ENCODE results near the gene MRPL39. TPM values are rescaled to one million over a fixed set of nuclear protein-coding genes. Genes with fewer than 3 reads are reported as not detected.

Gene MRPL39
- 40.7 and 50.5 TPM in 2 replicates for total RNA-seq (2014; rRNA removed; shearing (Covaris generic))
- 120 and 132 TPM in 2 replicates for polyA plus RNA-seq (2016; fragmentation: Nextera tagmentation; extraction: Ambion mirVana)
- long read RNA-seq, transcript MRPL39-202 (10 exons, 1,110 nt): major isoform, 53 of 62 reads
- long read RNA-seq, partial matches to known transcripts: 1 of 62 reads
- long read RNA-seq, other reads (novel, unspliced or antisense): 8 of 62 reads

DNA sequence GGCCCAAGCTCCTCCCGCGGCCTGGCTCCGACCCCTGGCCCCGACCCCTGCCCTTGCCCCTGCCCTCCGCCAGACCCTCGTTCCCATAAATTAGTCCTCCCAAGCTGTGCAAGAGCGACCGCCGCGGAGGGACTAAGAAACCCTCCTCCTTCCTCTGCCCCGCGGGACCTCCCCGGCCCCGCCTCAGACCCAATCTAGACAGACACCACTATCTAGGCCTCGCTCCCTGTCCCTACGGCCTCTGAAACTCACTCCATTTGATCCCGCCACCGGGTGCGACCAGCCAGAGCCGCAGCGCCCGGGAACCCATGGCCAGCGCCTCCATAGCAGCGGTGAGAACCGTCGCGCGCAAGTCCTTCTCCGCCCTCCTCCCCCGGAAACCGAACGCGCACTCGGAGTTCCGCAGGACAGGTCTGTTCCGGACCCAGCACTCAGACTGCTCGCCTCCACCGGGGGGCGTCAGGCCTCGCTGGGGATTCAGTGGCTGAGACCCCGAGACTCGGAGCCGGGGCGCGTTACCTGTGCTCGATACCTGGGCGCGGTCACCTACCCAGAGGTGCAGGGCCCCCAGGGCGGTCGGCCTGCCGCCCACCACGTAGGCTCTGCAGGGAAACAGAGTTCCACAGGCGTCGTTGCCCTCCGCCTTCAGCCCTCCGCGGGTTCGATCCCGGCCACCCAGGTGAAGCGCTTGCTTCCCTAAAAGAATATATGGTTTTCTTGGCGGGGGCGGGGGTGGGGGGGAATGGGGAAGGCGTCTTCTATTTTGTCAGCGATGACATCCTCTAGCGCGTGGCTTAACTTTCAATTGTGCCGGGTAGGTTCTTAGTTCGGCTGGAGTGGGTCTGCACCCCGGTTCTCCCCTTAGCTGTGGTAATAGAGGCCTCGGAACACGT, at the start of gene MRPL39:
Gene MRPL39 (minus strand): TSS at position 331 of the 893 bp plus-strand sequence. CDS start 6 bp downstream, at position 325.
- H3K4me3 Mint-ChIP-seq: peak within 1 kb of the TSS; percentile 93
- H3K27me3 ChIP-seq (ENCODE audit: insufficient read depth): no peaks in the 10 kb centered on the region
- TF ChIP-seq, protein P1, sequence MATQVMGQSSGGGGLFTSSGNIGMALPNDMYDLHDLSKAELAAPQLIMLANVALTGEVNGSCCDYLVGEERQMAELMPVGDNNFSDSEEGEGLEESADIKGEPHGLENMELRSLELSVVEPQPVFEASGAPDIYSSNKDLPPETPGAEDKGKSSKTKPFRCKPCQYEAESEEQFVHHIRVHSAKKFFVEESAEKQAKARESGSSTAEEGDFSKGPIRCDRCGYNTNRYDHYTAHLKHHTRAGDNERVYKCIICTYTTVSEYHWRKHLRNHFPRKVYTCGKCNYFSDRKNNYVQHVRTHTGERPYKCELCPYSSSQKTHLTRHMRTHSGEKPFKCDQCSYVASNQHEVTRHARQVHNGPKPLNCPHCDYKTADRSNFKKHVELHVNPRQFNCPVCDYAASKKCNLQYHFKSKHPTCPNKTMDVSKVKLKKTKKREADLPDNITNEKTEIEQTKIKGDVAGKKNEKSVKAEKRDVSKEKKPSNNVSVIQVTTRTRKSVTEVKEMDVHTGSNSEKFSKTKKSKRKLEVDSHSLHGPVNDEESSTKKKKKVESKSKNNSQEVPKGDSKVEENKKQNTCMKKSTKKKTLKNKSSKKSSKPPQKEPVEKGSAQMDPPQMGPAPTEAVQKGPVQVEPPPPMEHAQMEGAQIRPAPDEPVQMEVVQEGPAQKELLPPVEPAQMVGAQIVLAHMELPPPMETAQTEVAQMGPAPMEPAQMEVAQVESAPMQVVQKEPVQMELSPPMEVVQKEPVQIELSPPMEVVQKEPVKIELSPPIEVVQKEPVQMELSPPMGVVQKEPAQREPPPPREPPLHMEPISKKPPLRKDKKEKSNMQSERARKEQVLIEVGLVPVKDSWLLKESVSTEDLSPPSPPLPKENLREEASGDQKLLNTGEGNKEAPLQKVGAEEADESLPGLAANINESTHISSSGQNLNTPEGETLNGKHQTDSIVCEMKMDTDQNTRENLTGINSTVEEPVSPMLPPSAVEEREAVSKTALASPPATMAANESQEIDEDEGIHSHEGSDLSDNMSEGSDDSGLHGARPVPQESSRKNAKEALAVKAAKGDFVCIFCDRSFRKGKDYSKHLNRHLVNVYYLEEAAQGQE (IDR thresholded peaks at IDR 0.05; ENCODE audit: unreplicated experiment): peak; percentile 17
- TF ChIP-seq, protein P2, sequence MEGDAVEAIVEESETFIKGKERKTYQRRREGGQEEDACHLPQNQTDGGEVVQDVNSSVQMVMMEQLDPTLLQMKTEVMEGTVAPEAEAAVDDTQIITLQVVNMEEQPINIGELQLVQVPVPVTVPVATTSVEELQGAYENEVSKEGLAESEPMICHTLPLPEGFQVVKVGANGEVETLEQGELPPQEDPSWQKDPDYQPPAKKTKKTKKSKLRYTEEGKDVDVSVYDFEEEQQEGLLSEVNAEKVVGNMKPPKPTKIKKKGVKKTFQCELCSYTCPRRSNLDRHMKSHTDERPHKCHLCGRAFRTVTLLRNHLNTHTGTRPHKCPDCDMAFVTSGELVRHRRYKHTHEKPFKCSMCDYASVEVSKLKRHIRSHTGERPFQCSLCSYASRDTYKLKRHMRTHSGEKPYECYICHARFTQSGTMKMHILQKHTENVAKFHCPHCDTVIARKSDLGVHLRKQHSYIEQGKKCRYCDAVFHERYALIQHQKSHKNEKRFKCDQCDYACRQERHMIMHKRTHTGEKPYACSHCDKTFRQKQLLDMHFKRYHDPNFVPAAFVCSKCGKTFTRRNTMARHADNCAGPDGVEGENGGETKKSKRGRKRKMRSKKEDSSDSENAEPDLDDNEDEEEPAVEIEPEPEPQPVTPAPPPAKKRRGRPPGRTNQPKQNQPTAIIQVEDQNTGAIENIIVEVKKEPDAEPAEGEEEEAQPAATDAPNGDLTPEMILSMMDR (conservative IDR thresholded peaks at IDR 0.05; ENCODE audit: low read depth in 2 of 2): peak; percentile 48 to 76
- no peak for TF ChIP-seq ZNF331 (CRISPR knock-in tag; IDR thresholded peaks at IDR 0.05; ENCODE audit: low read depth)
- no peak for TF ChIP-seq STAT1 (IDR thresholded peaks at IDR 0.05; ENCODE audit: unreplicated experiment)
- TF ChIP-seq CREB1 (CRISPR knock-in tag; IDR thresholded peaks at IDR 0.05; ENCODE audit: low read depth): peak; percentile 75
- no peak for TF ChIP-seq NANOG (IDR thresholded peaks at IDR 0.05; ENCODE audit: borderline replicate concordance)
- peak; percentile 88 for TF ChIP-seq POLR2AphosphoS5 (IDR thresholded peaks at IDR 0.05; ENCODE audit: low read depth)
- TF ChIP-seq, protein P3, sequence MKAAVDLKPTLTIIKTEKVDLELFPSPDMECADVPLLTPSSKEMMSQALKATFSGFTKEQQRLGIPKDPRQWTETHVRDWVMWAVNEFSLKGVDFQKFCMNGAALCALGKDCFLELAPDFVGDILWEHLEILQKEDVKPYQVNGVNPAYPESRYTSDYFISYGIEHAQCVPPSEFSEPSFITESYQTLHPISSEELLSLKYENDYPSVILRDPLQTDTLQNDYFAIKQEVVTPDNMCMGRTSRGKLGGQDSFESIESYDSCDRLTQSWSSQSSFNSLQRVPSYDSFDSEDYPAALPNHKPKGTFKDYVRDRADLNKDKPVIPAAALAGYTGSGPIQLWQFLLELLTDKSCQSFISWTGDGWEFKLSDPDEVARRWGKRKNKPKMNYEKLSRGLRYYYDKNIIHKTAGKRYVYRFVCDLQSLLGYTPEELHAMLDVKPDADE (IDR thresholded peaks at IDR 0.05): peak; percentile 63; the same call in 1 of the 2 replicates
- TF ChIP-seq JUNB (IDR thresholded peaks at IDR 0.05; ENCODE audit: unreplicated experiment): no peak
- H3K4me1 Mint-ChIP-seq: peaks cover 5% of the 10 kb centered on the region; the same call in 2 of the 3 replicates
- H3K27ac Mint-ChIP-seq: peak within 1 kb of the TSS; percentile 100
- H3K9me2 ChIP-seq (ENCODE audit: insufficient read depth): no peaks in the 10 kb centered on the region
- H3K4me1 ChIP-seq (ENCODE audit: insufficient read depth): no peaks in the 10 kb centered on the region
- H3K27ac ChIP-seq (ENCODE audit: low read depth): peak within 1 kb of the TSS; percentile 91
- peaks cover 26% of the 10 kb centered on the region for H3K79me2 ChIP-seq (replicated peaks; ENCODE audit: insufficient read depth)
- ATAC-seq (peak; percentile 96), DNase-seq (ENCODE audit: low spot score) (peak; percentile 97)
- H4K20me1 ChIP-seq (replicated peaks; ENCODE audit: insufficient read depth): 0 out of 2 replicates have a peak, but pooled peaks cover 4% of the 10 kb centered on the region
- peaks cover 22% of the 10 kb centered on the region for H3K36me3 ChIP-seq (ENCODE audit: insufficient read depth)
- peak within 1 kb of the TSS; percentile 96 for H2AFZ ChIP-seq
- no peaks in the 10 kb centered on the region for H3K27me3 Mint-ChIP-seq (ENCODE audit: insufficient read depth, low read depth, poor library complexity)
- peaks cover 27% of the 10 kb centered on the region for H3K36me3 Mint-ChIP-seq (ENCODE audit: low read depth)
- no peaks in the 10 kb centered on the region for H3K9me3 Mint-ChIP-seq
- peak within 1 kb of the TSS; percentile 99 for H3K4me2 ChIP-seq
- H3K4me3 ChIP-seq: peak within 1 kb of the TSS; percentile 77
- no peaks in the 10 kb centered on the region for H3F3A ChIP-seq (replicated peaks; ENCODE audit: low read depth)

Measured in GM23338 (cell line).